SJSA1 (cell line): ENCODE results near the gene SUSD3. TPM values are rescaled to one million over a fixed set of nuclear protein-coding genes. Genes with fewer than 3 reads are reported as not detected.

Experiments used
- DNase-seq, 2 experiments: peaks; one replicate each; pipeline ENCODE4 v3.0.0-alpha.2; 2015 to 2020; ENCODE audit warnings: low spot score in 2 of 2, low read depth in 1 of 2
- H3K27ac ChIP-seq: fragments of 250-450 bp; sonication (Bioruptor Pico); 2 replicates; pipeline ENCODE4 v1.5.1; 2020; ENCODE audit warnings: mild to moderate bottlenecking, moderate library complexity
- H3K27me3 ChIP-seq: fragments of 250-450 bp; sonication (Bioruptor Pico); replicated peaks from 2 replicates; pipeline ENCODE4 v1.5.1; 2020; ENCODE audit warnings: mild to moderate bottlenecking, moderate library complexity
- H3K36me3 ChIP-seq: fragments of 250-450 bp; sonication (Bioruptor Pico); 2 replicates; pipeline ENCODE4 v1.5.1; 2020; ENCODE audit warnings: mild to moderate bottlenecking
- H3K4me1 ChIP-seq: fragments of 250-450 bp; sonication (Bioruptor Pico); replicated peaks from 2 replicates; pipeline ENCODE4 v1.6.1; 2021; ENCODE audit warnings: mild to moderate bottlenecking
- H3K4me3 ChIP-seq: fragments of 250-450 bp; sonication (Bioruptor Pico); 2 replicates; pipeline ENCODE4 v1.5.1; 2020; ENCODE audit warnings: mild to moderate bottlenecking
- H3K9me3 ChIP-seq: fragments of 250-450 bp; sonication (Bioruptor Pico); replicated peaks from 2 replicates; pipeline ENCODE4 v1.5.1; 2020; ENCODE audit warnings: mild to moderate bottlenecking
- total RNA-seq: library from RNA; depleted of rRNA; stranded (reverse); fragments of >200 nt; shearing (Covaris generic); gene quantifications from 2 replicates; pipeline ENCODE4 v1.2.3, GENCODE V29; 2014

SUSD3 gene
- total RNA-seq, 1 experiment from 2014 or later, result not detected

- H3K9me3 ChIP-seq, result no peaks in the 10 kb centered on the region
- no peak overlapping the region for H3K27ac ChIP-seq
- no peak for DNase-seq
- peaks cover 28% of the 10 kb centered on the region for H3K36me3 ChIP-seq
- H3K27me3 ChIP-seq, result no peaks in the 10 kb centered on the region
- peaks cover 27% of the 10 kb centered on the region for H3K4me1 ChIP-seq
- H3K4me3 ChIP-seq, result no peak overlapping the region
These were observed 64.3 kb downstream of the SUSD3 start for GRCh38 chr9:93122721-93123221.

GRCh38 chr9:93123561-93124283 lies 65.2 kb downstream of the SUSD3 start:
- no peak overlapping the region for H3K4me3 ChIP-seq
- H3K27me3 ChIP-seq, result no peaks in the 10 kb centered on the region
- no peak overlapping the region for H3K27ac ChIP-seq
- peaks cover 28% of the 10 kb centered on the region for H3K36me3 ChIP-seq
- peaks cover 27% of the 10 kb centered on the region for H3K4me1 ChIP-seq
- H3K9me3 ChIP-seq, result no peaks in the 10 kb centered on the region
- DNase-seq, result no peak

DNA sequence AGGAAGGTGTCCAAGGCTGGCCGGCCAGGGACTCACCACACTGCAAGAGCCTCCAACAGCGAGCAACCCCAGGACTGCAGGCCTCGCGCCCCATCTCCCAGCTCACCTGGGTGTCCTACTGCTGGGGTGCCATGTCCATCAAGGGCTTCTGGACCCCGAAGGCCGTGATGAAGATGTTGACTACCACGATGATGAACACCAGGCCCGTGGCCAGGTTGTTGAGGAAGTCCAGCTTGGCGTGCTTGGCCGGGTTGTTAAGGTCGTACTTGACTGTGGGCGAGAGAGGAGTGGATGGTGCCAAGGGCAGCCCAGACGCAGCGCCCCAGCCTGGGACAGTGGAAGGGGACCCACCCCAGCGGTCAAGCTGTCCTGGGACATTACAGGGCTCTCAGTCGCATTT lies 66.3 kb downstream of the SUSD3 start:
- Histone ChIP-seq H3K36me3 (peaks cover 28% of the 10 kb centered on the region), H3K4me3 (no peak overlapping the region), H3K27me3 (no peaks in the 10 kb centered on the region), H3K27ac (no peak overlapping the region), H3K4me1 (peaks cover 21% of the 10 kb centered on the region), H3K9me3 (no peaks in the 10 kb centered on the region)
- no peak for DNase-seq

GRCh38 chr9:93125331-93125894 lies 66.9 kb downstream of the SUSD3 start:
- Histone ChIP-seq H3K4me3 (no peak overlapping the region), H3K27me3 (no peaks in the 10 kb centered on the region), H3K36me3 (peaks cover 28% of the 10 kb centered on the region), H3K9me3 (no peaks in the 10 kb centered on the region), H3K4me1 (peaks cover 15% of the 10 kb centered on the region), H3K27ac (0 out of 2 replicates have a peak overlapping the region, but pooled peaks have one; percentile 31)
- DNase-seq, result no peak

DNA sequence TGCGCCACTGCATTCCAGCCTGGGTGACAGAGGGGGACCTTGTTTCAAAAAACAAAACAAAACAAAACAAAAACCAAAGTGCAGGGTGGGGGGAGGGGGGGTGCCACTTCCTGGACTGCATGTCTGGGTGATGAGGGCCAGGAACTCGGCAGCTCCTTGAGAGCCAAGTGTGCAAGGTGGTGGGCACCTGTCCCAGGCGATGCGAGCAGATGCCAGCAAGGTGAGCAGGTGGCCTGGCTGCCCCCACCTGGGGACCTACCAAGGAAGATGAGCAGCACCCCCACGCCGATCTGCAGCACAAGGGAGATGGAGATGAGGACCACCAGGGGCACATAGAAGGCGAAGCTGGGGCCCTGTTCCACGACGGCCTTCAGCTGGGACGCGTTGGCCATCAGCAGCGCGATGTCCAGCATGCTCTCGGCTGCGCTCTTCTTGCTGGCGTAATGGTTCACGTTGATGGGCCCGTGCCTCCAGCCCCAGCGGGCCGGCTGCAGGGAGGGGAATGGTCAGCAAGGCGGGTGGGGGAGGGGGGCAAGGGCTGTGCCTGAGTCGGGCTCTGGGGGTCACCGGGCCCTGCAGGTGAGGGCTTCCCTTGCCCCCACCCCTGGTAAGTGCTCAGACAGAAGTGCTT lies 67.8 kb downstream of the SUSD3 start:
- Histone ChIP-seq H3K4me3 (no peak overlapping the region), H3K4me1 (peaks cover 16% of the 10 kb centered on the region), H3K9me3 (no peaks in the 10 kb centered on the region), H3K36me3 (peaks cover 25% of the 10 kb centered on the region), H3K27me3 (no peaks in the 10 kb centered on the region), H3K27ac (0 out of 2 replicates have a peak overlapping the region, but pooled peaks have one; percentile 31)
- no peak for DNase-seq

DNA sequence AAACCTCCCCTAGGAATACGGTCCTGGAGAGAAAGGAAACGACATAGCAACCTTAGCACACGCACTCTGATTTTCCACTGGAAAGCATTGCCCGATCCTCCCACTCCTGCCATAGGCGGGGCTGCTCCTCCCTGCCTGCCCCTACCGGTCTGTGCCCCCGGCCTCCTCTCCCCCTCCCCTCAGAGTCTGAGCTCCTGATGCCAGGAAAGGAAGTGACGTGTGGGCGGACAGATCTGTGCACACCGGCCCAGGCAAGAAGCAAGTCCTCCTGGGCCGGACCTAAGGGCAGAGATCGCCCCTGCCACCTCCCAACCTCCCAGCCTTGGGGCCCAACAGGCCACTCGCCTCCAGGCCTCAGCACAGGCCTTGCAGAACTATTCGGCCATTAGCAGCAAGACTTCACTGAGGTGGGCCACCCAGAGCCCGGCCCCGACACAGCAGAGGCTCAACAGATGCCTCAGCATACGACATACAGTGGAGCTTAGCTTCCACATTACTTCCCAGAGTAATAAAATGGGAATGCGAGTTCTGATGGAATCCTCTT lies 68.4 kb downstream of the SUSD3 start:
- no peak overlapping the region for H3K4me3 ChIP-seq
- no peak for DNase-seq
- peaks cover 23% of the 10 kb centered on the region for H3K4me1 ChIP-seq
- H3K27me3 ChIP-seq, result no peaks in the 10 kb centered on the region
- peaks cover 23% of the 10 kb centered on the region for H3K36me3 ChIP-seq
- no peak overlapping the region for H3K27ac ChIP-seq
- no peaks in the 10 kb centered on the region for H3K9me3 ChIP-seq

- H3K27ac ChIP-seq, result no peak overlapping the region
- peaks cover 23% of the 10 kb centered on the region for H3K36me3 ChIP-seq
- DNase-seq, result no peak
- H3K4me3 ChIP-seq, result no peak overlapping the region
- no peaks in the 10 kb centered on the region for H3K27me3 ChIP-seq
- peaks cover 28% of the 10 kb centered on the region for H3K4me1 ChIP-seq
- no peaks in the 10 kb centered on the region for H3K9me3 ChIP-seq
These were observed 69.0 kb downstream of the SUSD3 start for GRCh38 chr9:93127395-93127911.

DNA sequence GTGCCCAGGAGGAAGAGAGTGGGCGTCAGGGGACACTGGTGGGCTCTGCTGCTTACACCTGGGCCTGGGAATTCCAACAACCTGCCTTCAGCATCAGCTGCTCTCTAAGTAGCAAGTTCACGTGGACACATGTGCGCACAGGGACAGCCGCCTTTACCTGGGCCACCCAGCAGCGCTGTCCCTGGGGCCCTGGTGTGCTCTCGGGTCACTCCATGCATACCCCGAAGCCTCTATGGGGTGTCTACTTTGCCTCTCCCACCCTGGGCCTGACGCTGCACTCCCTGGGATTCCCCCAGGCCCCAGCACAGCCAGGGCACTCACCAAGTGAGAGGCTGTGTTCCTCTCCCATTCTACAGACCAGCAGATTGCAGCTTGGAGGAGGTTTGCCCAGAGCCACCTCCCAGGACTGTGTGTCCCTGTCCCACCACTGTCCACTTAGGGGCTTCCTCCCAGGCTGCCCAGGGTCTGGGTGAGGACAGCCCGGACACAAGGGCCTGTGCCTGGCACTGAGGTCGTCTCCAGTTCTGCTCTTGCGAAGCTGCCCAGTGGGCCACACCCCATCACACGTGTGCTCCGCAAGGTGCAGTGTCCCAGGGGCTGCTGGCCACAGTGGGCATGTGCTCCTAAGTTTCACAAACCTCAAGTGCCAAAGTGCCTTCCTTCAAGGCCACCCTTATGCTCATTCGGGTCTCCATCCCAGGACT lies 69.7 kb downstream of the SUSD3 start:
- no peaks in the 10 kb centered on the region for H3K9me3 ChIP-seq
- H3K27ac ChIP-seq, result no peak overlapping the region
- H3K27me3 ChIP-seq, result no peaks in the 10 kb centered on the region
- no peak for DNase-seq
- peaks cover 23% of the 10 kb centered on the region for H3K36me3 ChIP-seq
- H3K4me3 ChIP-seq, result no peak overlapping the region
- H3K4me1 ChIP-seq, result peaks cover 35% of the 10 kb centered on the region

DNA sequence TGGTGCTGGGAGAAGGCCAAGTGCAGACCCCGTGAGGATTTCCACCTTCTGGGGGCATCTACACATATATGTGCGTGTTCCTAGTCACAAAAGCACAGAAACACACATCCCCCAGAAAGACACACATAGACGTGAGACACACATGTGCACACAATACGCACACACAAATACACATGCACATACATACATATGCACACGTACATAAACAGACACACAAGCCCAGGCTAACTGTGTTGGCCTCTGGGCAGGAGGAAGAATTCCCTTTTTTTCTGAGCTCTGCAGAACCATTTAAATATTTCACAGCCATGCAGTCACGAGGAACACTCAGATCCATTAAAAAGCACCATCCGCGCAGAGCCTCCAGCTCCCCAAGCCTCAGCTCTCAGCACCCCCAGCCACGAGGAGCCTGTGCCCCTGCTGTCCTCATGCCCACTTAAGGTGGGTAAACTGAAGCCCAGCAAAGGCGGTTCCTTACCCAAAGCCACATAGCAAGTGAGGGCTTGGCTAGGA lies 70.3 kb downstream of the SUSD3 start:
- DNase-seq, result no peak
- Histone ChIP-seq H3K36me3 (peaks cover 18% of the 10 kb centered on the region), H3K4me1 (peaks cover 40% of the 10 kb centered on the region), H3K27me3 (no peaks in the 10 kb centered on the region), H3K9me3 (0 out of 2 replicates have a peak, but pooled peaks cover under 1% of the 10 kb centered on the region), H3K27ac (no peak overlapping the region), H3K4me3 (no peak overlapping the region)

GRCh38 chr9:93129286-93129685 lies 70.8 kb downstream of the SUSD3 start:
- H3K27me3 ChIP-seq, result no peaks in the 10 kb centered on the region
- H3K36me3 ChIP-seq, result peaks cover 20% of the 10 kb centered on the region
- peaks cover 45% of the 10 kb centered on the region for H3K4me1 ChIP-seq
- peaks cover 3% of the 10 kb centered on the region; the same call in 1 of the 2 replicates for H3K9me3 ChIP-seq
- no peak for DNase-seq
- H3K4me3 ChIP-seq, result no peak overlapping the region
- no peak overlapping the region for H3K27ac ChIP-seq

DNA sequence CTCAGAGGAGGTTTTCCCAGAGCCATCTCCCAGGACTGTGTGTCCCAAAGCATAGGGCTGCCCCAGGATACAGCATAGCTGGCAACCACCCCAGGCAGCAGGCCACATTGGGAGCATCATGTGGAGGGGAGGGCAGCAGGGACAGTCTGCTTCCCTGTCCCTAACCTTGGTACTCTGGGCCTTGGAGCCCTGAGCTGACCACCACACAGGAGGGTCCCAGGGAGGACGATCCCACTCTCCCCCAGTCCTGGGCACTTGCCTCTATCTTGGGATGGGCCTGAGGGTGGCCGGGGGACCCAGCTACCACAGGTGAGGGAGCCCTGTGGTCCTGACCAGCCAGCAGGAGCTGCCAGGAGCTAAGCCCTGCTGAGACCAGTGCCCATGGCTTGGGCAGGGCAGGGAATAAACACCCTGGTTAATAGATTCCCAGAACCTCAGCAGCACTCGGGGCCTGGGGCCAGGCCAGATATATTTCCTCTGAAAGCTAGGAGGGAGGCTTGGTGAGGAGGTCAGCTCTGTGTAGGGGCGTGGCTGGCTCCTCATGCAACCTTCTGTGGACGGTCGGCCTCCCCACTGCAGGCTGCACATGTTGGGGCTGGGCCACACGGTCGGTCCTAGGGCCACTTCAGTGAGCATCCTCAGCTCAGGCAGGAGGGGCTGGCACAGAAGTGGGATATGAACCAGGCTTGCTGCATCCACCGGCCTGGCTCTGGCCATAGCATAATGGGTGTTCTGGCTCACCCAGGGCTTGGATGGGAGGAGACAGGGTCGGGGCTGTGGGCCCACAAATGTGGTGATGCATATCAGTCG lies 71.4 kb downstream of the SUSD3 start:
- Histone ChIP-seq H3K27me3 (no peaks in the 10 kb centered on the region), H3K9me3 (peaks cover 3% of the 10 kb centered on the region; the same call in 1 of the 2 replicates), H3K27ac (no peak overlapping the region), H3K4me1 (peaks cover 51% of the 10 kb centered on the region), H3K36me3 (peaks cover 16% of the 10 kb centered on the region), H3K4me3 (no peak overlapping the region)
- DNase-seq, result peak in 1 of 2 experiments; percentile 41

DNA sequence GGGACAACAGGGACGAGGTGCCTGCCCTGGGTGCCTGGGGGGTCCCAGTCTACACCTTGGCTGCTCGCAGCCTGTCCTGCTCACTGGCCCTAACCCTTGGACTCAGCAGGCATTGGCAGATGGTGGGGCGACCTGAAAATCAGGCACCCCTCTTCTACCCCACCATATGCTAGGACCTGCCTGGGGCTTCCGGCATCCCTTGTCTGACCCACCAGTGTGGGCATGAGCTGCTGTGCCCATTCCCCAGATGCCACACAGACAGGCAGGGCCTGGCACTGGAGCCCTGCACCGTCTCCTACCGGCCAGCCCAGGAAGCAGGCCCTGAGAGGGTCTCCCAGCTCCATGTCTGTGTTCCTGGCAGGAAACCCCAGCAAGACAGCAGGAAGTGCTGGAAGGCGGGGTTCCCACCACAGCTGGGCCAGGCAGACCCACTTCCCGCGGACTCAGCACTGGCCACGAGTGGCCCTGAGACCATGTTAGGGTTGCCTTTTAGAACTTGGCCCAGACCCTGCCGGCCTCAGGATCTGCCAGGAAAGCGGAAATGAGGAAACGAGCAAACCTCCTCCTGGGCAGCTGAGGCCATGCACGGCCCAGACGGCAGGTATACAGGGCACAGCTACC lies 72.5 kb downstream of the SUSD3 start:
- Histone ChIP-seq H3K27ac (no peak overlapping the region), H3K4me1 (peaks cover 50% of the 10 kb centered on the region), H3K27me3 (no peaks in the 10 kb centered on the region), H3K4me3 (no peak overlapping the region), H3K36me3 (peaks cover 5% of the 10 kb centered on the region; the same call in 1 of the 2 replicates), H3K9me3 (peaks cover 3% of the 10 kb centered on the region; the same call in 1 of the 2 replicates)
- DNase-seq, result no peak
